ACC112 (cell line): ENCODE data around the gene TCP1.

Experiments used
- H2AFZ ChIP-seq: fragments of 200-600 bp; sonication (generic); one replicate; pipeline ENCODE4 v1.6.0; 2017; ENCODE audit warnings: antibody characterized with exemption, low read length; ENCODE audit not compliant: unreplicated experiment
- H3K27ac ChIP-seq: fragments of 200-600 bp; sonication (generic); 2 replicates; pipeline ENCODE4 v1.5.1; 2014; ENCODE audit warnings: low read depth, mild to moderate bottlenecking, antibody characterized with exemption, low read length, moderate library complexity
- H3K27me3 ChIP-seq: fragments of 200-600 bp; sonication (generic); 2 replicates; pipeline ENCODE4 v1.6.1; 2014; ENCODE audit warnings: mild to moderate bottlenecking, antibody characterized with exemption, low read length, moderate library complexity, mixed read lengths; ENCODE audit not compliant: insufficient read depth
- H3K36me3 ChIP-seq: fragments of 200-600 bp; sonication (generic); 2 replicates; pipeline ENCODE4 v1.6.1; 2016; ENCODE audit warnings: mild to moderate bottlenecking, antibody characterized with exemption, low read length, moderate library complexity, mixed read lengths; ENCODE audit not compliant: insufficient read depth
- H3K4me1 ChIP-seq: fragments of 200-600 bp; sonication (generic); one replicate; pipeline ENCODE4 v1.6.1; 2016; ENCODE audit warnings: low read length, mixed read lengths; ENCODE audit not compliant: insufficient read depth, unreplicated experiment, control insufficient read depth
- H3K4me3 ChIP-seq: fragments of 200-600 bp; sonication (generic); 2 replicates; pipeline ENCODE4 v1.5.1; 2014; ENCODE audit warnings: mild to moderate bottlenecking, low read depth, low read length
- H3K79me2 ChIP-seq: fragments of 200-600 bp; sonication (generic); one replicate; pipeline ENCODE4 v1.6.0; 2016; ENCODE audit warnings: low read length; ENCODE audit not compliant: control insufficient read depth, unreplicated experiment, insufficient read depth

Gene TCP1

GRCh38 chr6:159789377-159790148 lies at the start of gene TCP1:
Gene TCP1, minus strand, starts transcription at chr6:159789602. Its CDS starts 134 bp downstream, at chr6:159789468.
- H3K79me2 ChIP-seq: peaks cover 86% of the 10 kb centered on the region
- peak within 1 kb of the TSS; percentile 98 for H3K4me3 ChIP-seq
- H3K36me3 ChIP-seq: peaks cover 49% of the 10 kb centered on the region
- H3K27ac ChIP-seq: peak within 1 kb of the TSS; percentile 77
- peaks cover 33% of the 10 kb centered on the region for H3K4me1 ChIP-seq
- peak within 1 kb of the TSS; percentile 94 for H2AFZ ChIP-seq
- no peaks in the 10 kb centered on the region for H3K27me3 ChIP-seq

GRCh38 chr6:159838020-159838744 lies 48.8 kb upstream of the TCP1 start:
- Histone ChIP-seq H3K36me3 (no peaks in the 10 kb centered on the region), H3K27ac (no peak overlapping the region), H2AFZ (no peak overlapping the region), H3K27me3 (no peaks in the 10 kb centered on the region), H3K79me2 (no peaks in the 10 kb centered on the region), H3K4me1 (peaks cover 21% of the 10 kb centered on the region), H3K4me3 (no peak overlapping the region)

- no peaks in the 10 kb centered on the region for H3K79me2 ChIP-seq
- no peak overlapping the region for H3K4me3 ChIP-seq
- H2AFZ ChIP-seq: no peak overlapping the region
- no peaks in the 10 kb centered on the region for H3K36me3 ChIP-seq
- no peaks in the 10 kb centered on the region for H3K27me3 ChIP-seq
- no peak overlapping the region for H3K27ac ChIP-seq
- H3K4me1 ChIP-seq: peaks cover 21% of the 10 kb centered on the region
Measured at GRCh38 chr6:159837511-159837910, 48.1 kb upstream of the TCP1 start.

GRCh38 chr6:159836718-159837490 lies 47.5 kb upstream of the TCP1 start:
- peaks cover 21% of the 10 kb centered on the region for H3K4me1 ChIP-seq
- H3K36me3 ChIP-seq: no peaks in the 10 kb centered on the region
- no peak overlapping the region for H3K27ac ChIP-seq
- no peaks in the 10 kb centered on the region for H3K79me2 ChIP-seq
- H3K27me3 ChIP-seq: no peaks in the 10 kb centered on the region
- peak overlapping the region; percentile 67 for H3K4me3 ChIP-seq
- peak overlapping the region; percentile 99 for H2AFZ ChIP-seq

GRCh38 chr6:159833997-159834603 lies 44.7 kb upstream of the TCP1 start:
- H3K36me3 ChIP-seq: no peaks in the 10 kb centered on the region
- 0 out of 2 replicates have a peak, but pooled peaks cover 5% of the 10 kb centered on the region for H3K27me3 ChIP-seq
- no peaks in the 10 kb centered on the region for H3K79me2 ChIP-seq
- no peak overlapping the region for H3K27ac ChIP-seq
- H3K4me1 ChIP-seq: peaks cover 21% of the 10 kb centered on the region
- no peak overlapping the region for H3K4me3 ChIP-seq
- H2AFZ ChIP-seq: no peak overlapping the region

GRCh38 chr6:159833556-159833955 lies 44.2 kb upstream of the TCP1 start:
- Histone ChIP-seq H3K79me2 (no peaks in the 10 kb centered on the region), H3K27me3 (0 out of 2 replicates have a peak, but pooled peaks cover 5% of the 10 kb centered on the region), H3K36me3 (no peaks in the 10 kb centered on the region), H3K4me1 (peaks cover 18% of the 10 kb centered on the region), H3K4me3 (no peak overlapping the region), H2AFZ (no peak overlapping the region), H3K27ac (no peak overlapping the region)

- H2AFZ ChIP-seq: no peak overlapping the region
- 0 out of 2 replicates have a peak, but pooled peaks cover 5% of the 10 kb centered on the region for H3K27me3 ChIP-seq
- H3K4me3 ChIP-seq: no peak overlapping the region
- H3K4me1 ChIP-seq: peaks cover 16% of the 10 kb centered on the region
- no peaks in the 10 kb centered on the region for H3K79me2 ChIP-seq
- H3K27ac ChIP-seq: no peak overlapping the region
- H3K36me3 ChIP-seq: no peaks in the 10 kb centered on the region
Measured at GRCh38 chr6:159832946-159833345, 43.5 kb upstream of the TCP1 start.

GRCh38 chr6:159831373-159831679 lies 41.9 kb upstream of the TCP1 start:
- no peak overlapping the region for H2AFZ ChIP-seq
- H3K36me3 ChIP-seq: no peaks in the 10 kb centered on the region
- H3K79me2 ChIP-seq: no peaks in the 10 kb centered on the region
- H3K4me1 ChIP-seq: peaks cover 12% of the 10 kb centered on the region
- 0 out of 2 replicates have a peak, but pooled peaks cover 5% of the 10 kb centered on the region for H3K27me3 ChIP-seq
- no peak overlapping the region for H3K4me3 ChIP-seq
- H3K27ac ChIP-seq: no peak overlapping the region

GRCh38 chr6:159830501-159831372 lies 41.3 kb upstream of the TCP1 start:
- Histone ChIP-seq H3K27ac (no peak overlapping the region), H3K27me3 (0 out of 2 replicates have a peak, but pooled peaks cover 5% of the 10 kb centered on the region), H3K4me3 (no peak overlapping the region), H2AFZ (no peak overlapping the region), H3K4me1 (peaks cover 7% of the 10 kb centered on the region), H3K36me3 (no peaks in the 10 kb centered on the region), H3K79me2 (no peaks in the 10 kb centered on the region)
